Subcutaneous adipose tissue (tissue), 4 donors: ENCODE data around the gene PRICKLE1. TPM values are rescaled to one million over a fixed set of nuclear protein-coding genes. Genes with fewer than 3 reads are reported as not detected.

Experiments
- CTCF ChIP-seq: fragments of 450-650 bp; IDR thresholded peaks from one replicate; pipeline ENCODE4 v1.5.1; 2016; ENCODE audit warnings: low read depth, mild to moderate bottlenecking, control low read depth, antibody characterized with exemption, moderate library complexity
- total RNA-seq, 4 donors: library from RNA; depleted of rRNA; stranded (reverse); fragments of >200 nt; gene quantifications; one replicate each; pipeline ENCODE4 v1.1.0, GENCODE V29; 2016

The PRICKLE1 gene
- total RNA-seq, 4 donors from 2014 or later = 4.8 to 8.0 (median 5.9) TPM

- TF ChIP-seq CTCF = no peak
Measured at GRCh38 chr12:42627151-42627550, 37.6 kb upstream of the PRICKLE1 start.

- no peak for TF ChIP-seq CTCF
Measured at GRCh38 chr12:42625611-42626010, 36.1 kb upstream of the PRICKLE1 start.

- no peak for TF ChIP-seq CTCF
Measured at GRCh38 chr12:42617622-42618021, 28.1 kb upstream of the PRICKLE1 start.

- TF ChIP-seq CTCF = no peak
Measured at GRCh38 chr12:42615006-42615405, 25.5 kb upstream of the PRICKLE1 start.

- TF ChIP-seq CTCF = no peak
Measured at GRCh38 chr12:42612231-42612613, 22.7 kb upstream of the PRICKLE1 start.

- TF ChIP-seq CTCF = no peak
Measured at GRCh38 chr12:42611571-42612230, 22.2 kb upstream of the PRICKLE1 start.

- no peak for TF ChIP-seq CTCF
Measured at GRCh38 chr12:42609605-42610004, 20.1 kb upstream of the PRICKLE1 start.
